OCI-M2 (cell line): Measurements from ENCODE around the gene TNXB.
"Not testable (repeated sequence)": the region's sequence is repeated elsewhere in the genome, so short reads cannot be mapped to it uniquely, and the experiment has no call there.

Source experiments
- DNase-seq: peaks from one replicate; lab custom pipeline; 2025; ENCODE audit not compliant: unreplicated experiment; lab: John Stamatoyannopoulos, UW

Gene TNXB

DNA sequence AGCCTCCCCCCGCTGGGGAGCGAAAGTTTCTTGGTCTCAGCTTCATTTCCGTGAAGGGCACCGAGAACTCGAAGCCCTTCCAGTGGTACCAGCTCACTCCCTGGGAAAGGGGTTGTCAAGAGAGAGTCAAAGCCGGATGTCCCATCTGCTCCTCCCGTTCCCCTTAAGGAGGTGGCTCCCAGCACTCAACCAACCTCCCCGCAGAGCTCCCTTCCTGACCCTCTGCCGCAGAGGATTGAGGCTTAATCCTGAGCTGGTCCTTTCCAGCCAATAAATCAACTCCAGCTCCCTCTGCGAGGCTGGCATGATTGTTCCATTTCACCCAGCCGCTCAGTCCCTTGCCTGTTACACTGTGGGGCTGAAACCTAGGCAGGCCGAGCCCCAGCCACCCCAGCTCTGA is 100.5 kb downstream of the TNXB start:
- not testable (repeated sequence) for DNase-seq

DNA sequence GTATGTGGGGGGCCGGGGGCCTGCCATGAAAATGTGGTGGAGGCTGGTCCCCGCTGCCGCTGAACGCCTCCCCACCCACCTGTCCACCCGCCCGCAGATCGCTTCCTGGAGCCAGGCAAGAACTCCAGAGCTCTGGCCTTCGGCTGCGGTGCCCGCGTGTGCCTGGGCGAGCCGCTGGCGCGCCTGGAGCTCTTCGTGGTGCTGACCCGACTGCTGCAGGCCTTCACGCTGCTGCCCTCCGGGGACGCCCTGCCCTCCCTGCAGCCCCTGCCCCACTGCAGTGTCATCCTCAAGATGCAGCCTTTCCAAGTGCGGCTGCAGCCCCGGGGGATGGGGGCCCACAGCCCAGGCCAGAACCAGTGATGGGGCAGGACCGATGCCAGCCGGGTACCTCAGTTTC is 101.1 kb downstream of the TNXB start:
- not testable (repeated sequence) for DNase-seq

DNA sequence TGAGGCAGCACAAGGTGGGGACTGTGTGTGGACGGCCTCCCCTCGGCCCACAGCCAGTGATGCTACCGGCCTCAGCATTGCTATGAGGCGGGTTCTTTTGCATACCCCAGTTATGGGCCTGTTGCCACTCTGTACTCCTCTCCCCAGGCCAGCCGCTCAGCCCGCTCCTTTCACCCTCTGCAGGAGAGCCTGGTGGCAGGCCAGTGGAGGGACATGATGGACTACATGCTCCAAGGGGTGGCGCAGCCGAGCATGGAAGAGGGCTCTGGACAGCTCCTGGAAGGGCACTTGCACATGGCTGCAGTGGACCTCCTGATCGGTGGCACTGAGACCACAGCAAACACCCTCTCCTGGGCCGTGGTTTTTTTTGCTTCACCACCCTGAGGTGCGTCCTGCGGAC is 102.1 kb downstream of the TNXB start:
- DNase-seq, result not testable (repeated sequence)

DNA sequence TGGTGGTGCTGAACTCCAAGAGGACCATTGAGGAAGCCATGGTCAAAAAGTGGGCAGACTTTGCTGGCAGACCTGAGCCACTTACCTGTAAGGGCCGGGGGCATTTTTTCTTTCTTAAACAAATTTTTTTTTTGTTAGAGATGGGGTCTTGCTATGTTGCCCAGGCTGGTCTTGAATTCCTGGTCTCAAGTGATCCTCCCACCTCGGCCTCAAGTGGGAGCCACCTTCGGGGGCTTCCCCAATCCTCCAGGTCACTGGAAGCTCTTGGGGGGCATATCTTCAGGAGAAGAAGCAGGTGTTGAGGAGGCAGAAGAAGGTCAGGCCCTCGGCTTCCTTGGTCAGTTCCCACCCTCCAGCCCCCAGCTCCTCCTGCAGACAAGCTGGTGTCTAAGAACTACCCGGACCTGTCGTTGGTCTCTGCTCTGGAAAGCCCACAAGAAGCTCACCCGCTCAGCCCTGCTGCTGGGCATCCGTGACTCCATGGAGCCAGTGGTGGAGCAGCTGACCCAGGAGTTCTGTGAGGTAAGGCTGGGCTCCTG is 103.1 kb downstream of the TNXB start:
- not testable (repeated sequence) for DNase-seq

DNA sequence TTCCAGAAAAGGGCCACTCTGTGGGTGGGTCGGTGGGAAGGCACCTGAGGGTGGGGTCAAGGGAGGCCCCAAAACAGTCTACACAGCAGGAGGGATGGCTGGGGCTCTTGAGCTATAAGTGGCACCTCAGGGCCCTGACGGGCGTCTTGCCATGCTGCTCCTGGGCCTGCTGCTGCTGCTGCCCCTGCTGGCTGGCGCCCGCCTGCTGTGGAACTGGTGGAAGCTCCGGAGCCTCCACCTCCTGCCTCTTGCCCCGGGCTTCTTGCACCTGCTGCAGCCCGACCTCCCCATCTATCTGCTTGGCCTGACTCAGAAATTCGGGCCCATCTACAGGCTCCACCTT is 103.6 kb downstream of the TNXB start:
- not testable (repeated sequence) for DNase-seq

DNA sequence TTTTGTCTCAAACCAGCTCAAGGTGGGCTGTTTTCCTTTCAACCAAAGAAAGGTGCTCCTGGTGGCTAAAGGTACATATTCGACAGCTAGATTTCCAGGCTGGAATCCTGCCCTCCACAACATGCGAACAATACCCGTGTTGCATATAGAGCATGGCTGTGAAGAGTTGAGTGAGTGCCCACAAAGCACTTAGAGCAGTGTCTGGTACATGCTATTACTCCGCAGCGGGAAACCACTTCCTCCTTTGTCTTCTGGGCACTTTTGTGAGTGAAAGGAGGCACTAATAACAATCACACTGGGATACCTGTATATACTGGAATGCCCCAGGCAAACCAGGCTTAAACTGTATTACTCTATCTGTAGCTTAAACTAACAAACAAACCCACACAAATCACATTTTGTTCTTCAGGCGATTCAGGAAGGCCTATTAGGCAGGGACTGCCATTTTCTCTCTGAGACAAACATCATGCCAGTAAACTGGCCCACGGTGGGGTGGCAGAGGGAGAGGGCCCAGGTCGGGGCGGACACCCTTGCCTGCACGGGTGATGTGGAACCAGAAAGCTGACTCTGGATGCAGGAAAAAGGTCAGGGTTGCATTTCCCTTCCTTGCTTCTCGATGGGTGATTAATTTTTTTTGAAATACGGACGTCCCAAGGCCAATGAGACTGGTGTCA is 104.1 kb downstream of the TNXB start:
- not testable (repeated sequence) for DNase-seq

DNA sequence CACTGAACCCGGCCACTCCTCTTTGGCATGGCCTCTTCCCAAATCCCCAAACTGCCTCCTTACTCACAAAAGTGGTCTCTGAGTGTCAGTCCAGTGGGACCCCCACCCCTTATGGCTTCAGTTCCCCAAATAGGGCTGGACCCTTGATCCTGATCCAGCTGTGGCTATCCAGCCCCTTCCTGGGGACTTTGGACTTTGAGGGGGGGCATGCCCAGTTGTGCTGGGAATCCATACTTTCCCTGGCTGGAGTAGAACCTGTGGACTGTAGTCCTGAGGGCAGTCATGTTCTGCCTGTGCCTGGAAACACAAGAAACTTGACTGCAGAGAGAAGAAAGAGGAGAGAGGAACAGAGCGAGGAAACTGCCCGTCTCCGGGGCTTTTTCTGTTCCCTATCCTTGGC is 104.7 kb downstream of the TNXB start:
- DNase-seq, result not testable (repeated sequence)

DNA sequence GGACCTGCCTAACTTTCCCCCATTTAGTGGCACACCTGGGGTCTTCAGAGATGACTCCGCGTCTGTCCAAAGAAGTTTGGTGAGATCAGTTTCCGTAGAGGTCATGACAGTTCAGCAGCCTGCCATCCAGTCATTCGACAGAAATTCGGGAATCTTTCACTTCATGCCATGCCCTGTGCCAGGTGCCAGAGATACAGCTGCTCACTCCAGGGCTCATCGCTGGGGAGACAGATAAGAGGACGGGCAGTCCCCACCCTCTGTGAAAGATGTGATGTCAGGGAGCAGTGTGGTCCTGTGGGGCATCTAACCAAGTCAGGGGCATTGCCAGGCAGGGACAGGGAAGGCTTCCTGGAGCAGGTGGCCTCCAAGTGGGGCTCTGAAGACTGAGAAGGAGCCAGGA is 105.8 kb downstream of the TNXB start:
- not testable (repeated sequence) for DNase-seq

DNA sequence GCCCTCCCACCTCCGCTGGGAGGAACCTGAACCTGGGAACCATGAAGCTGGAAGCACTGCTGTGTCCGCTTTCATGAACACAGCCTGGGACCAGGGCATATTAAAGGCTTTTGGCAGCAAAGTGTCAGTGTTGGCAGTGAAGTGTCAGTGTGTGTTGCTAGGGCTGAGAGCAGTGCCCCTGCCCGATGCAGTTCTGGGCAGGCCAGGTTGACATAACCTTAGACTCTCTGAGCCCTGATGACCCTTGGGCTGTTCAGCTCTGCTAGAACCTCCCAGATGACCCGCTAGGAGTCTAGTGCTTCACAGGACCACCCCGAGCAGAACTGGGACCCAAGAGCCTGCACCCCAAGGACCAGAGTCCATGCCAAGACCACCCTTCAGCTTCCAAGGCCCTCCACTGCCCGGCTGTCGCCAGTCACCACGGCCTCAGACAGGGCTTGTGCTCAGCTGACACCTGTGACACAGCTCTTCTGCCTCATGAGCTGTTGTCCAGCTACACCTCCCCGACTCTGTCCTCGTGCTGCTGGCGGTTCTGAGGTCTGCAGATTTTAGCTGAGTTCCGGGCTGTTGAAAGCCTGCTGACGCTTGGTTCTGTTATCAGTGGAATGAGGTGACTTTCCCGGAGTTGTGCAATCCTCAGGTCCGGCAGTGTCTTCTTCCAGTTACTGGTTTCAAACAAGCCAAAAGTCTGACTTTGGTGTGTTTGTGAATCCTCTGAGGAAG is 106.4 kb downstream of the TNXB start:
- not testable (repeated sequence) for DNase-seq

DNA sequence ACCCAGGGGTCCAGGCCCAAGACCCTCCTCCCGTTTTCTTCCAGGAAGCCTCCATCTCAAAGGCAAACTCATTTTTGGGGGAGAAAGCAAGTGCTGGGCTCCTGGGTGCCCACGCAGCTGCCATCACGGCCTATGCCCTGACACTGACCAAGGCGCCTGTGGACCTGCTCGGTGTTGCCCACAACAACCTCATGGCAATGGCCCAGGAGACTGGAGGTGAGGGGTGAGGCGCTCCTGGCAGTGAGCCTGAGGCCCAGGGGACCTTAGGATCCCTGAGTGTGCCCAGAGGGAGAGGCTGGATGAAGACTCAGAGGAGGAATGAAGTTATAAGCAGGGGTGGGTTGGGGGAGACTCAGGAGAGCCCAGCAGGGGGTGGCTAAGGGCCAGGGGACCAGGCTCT is 112.8 kb downstream of the TNXB start:
- not testable (repeated sequence) for DNase-seq

DNA sequence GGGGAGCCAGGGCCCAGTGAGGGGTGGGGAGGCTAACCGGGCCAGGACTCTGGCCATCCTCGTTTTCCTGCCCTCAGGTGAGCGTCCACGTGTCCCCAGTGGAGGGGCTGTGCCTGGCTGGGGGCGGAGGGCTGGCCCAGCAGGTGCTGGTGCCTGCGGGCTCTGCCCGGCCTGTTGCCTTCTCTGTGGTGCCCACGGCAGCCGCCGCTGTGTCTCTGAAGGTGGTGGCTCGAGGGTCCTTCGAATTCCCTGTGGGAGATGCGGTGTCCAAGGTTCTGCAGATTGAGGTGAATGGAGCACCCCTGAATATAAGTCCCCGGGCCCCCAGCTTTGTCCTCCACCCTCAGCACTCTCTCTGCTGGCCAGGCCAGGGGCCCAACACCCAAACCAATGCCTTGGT is 114.7 kb downstream of the TNXB start:
- DNase-seq, result not testable (repeated sequence)
